Hepatic stellate cell (primary cell): ENCODE data around the gene CNP.
A peak's percentile ranks its signal among the peaks of the same experiment; 100 is the strongest.

Experiments used
- DNase-seq: peaks from one replicate; pipeline ENCODE4 v3.0.0; 2011; ENCODE audit warnings: low spot score

CNP gene

GRCh38 chr17:41942626-41943373 is 23.8 kb upstream of the CNP start:
- DNase-seq, result no peak

DNA sequence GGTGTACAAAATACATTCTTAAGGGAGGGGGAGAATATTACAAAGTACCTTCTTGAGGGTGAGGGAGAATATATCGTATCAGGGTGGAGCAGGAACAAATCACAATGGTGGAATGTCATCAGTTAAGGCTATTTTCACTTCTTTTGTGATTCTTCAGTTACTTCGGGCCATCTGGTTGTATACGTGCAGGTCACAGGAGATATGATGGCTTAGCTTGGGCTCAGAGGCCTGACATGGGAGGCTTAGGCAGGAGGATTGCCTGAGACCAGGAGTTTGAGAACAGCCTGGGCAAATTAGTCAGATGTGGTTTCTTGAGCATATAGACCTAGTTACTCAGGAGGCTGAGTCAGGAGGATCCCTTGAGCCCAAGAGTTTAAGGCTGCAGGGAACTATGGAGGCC is 23.1 kb upstream of the CNP start:
- no peak for DNase-seq

DNA sequence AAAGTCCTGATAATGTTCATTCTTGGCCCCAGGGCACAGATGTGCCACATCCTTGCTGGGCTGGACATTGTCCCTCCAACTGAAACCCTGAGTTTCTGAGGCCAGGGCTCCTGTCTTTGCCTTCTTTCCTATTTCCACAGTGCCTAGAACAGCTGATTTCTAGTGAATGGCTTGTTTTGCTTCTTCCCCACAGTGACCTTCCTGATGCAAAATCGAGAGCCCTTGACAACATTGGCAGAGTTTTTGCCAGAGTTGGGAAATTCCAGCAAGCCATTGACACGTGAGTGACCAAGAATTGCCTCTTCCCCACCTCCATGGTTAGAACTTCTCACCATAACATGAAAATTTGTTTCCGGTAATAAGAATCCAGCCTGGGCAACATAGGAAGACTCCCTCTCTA is 21.7 kb upstream of the CNP start:
- DNase-seq, result no peak

DNA sequence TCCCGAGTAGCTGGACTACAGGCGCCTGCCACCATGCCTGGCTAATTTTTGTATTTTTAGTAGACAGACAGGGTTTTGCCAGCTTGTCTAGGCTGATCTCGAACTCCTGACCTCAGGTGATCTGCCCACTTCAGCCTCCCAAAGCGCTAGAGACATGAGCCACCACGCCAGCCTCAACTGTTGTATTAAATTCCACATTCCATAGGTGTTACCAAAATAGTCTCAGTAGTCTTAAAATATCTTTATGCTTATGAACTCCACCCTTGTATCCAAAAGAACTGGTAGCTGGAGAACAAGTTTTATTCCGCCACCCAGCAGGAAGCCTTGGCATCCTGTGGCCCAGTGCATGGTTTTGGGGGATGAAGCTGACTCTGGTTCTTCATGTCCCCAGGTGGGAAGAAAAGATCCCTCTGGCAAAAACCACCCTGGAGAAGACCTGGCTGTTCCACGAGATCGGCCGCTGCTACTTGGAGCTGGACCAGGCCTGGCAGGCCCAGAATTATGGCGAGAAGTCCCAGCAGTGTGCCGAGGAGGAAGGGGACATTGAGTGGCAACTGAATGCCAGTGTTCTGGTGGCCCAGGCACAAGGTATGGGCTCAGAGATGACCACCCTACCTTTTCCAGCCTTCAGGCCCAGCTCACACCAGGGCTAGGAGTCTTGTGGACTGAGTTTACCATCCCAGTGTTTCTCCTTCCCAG is 17.7 kb upstream of the CNP start:
- DNase-seq, result no peak

GRCh38 chr17:41956522-41956921 is 10.1 kb upstream of the CNP start:
- DNase-seq, result no peak

DNA sequence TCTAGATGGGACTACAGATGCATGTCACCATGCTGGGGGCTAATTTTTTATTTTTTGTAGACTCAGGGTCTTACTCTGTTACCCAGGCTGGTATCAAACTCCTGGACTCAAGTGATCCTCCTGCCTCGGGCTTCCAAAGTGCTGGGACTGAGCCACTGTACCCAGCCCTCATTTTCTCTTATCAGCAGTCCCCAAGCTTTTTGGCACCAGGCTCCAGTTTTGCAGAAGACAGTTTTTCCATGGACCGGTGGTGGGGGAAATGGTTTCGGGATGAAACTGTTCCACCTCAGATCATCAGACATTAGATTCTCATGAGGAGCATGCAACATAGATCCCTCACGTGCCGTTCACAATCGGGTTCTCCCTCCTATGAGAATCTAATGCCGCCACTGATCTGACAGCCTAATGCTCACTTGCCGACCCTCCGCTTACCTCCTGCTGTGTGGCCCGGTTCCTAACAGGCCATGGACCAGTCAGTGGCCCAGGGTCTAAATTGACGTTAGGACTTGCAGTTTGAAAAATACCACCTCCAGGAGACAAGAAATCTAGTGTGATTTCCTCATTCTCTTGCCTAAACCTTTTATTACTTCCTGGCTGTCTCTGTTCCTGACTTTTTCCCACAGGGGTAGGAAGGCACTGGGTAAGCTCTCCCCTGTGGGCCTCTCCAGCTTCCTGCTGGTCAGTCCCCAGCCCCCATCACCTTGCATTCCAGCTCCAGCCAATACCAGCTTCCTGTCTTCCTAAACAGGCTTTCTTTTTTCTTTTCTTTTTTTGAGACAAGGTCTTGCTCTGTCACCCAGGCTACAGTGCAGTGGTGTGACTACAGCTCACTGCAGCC is 9.3 kb upstream of the CNP start:
- no peak for DNase-seq

DNA sequence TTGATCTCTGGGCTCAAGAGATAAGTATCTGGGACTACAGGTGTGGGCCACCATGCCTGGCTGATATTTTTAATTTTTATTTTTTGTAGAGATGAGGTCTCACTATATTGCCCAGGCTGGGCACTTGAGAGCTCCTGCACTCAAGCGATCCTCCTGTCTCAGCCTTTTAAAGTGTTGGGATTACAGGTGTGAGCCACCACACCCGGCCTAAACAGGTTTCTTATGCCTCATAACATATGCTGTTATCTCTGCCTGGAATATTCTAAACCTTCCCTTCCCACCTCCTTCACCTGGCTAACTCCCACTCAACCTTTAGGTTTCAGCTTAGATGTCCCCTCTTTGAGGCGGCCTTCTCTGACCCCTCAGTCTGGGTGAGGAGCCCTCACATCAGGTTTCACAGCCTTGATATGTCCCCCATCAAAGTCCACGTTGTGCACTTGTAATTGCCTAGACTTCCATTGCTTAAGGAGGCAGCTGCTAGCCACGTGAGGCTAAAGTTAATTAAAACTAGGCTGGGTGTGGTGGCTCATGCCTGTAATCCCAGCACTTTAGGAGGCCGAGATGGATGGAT is 8.6 kb upstream of the CNP start:
- no peak for DNase-seq

DNA sequence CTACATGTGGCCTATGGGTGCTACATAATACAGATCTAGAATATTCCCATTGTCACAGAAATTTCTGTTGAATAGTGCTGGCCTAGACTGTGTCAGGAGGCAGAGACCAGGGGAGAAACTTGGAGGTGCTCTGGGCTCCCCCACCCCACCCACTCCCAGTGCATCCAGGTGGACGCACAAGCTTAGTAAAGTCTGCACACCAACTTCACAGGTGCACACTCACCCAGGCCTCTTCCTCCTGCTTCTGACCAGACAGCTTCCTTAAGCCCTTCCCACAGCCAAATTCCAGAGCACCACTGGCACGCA is 7.6 kb upstream of the CNP start:
- DNase-seq, result no peak

GRCh38 chr17:41959336-41960095 is 7.1 kb upstream of the CNP start:
- DNase-seq, result peak; percentile 68

GRCh38 chr17:41962111-41962510 is 4.5 kb upstream of the CNP start:
- DNase-seq, result no peak

DNA sequence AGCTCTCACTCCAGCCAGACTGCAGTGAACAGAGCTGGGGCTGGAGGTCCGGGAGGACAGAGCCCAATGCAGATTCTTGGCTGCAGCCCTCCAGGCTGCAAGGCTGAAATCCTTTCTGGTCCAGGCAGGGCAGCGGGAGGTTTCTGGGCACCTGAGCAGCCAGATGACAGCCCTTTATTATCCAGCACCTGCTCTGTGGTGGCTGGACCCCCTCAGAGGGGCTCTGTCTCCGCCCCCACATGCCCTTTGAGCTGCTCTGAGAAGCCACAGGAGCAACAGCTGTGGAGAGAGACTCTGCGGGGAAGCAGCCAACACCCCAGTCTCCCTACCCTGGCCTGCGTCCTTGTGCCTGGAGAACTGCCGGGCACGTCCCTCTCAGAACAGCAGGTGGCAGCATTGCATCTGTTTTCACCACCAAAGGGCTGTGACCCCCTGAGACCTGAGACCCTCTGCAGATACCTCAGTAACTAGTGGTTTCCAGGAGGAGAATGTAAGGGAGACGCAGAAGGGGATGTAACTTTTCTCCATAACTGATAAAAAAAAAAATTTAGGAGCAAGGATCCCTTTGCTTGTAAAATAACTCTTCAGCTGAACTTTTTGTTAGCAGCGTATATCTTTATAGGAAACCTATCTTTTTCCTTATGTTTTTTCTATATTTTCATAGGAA is 3.7 kb upstream of the CNP start:
- DNase-seq, result peak; percentile 81

GRCh38 chr17:41965694-41966462 is 717 bp upstream of the CNP start:
- peak; percentile 57 for DNase-seq

- DNase-seq, result no peak
These were observed 736 bp downstream of the CNP start for GRCh38 chr17:41967141-41967920.

DNA sequence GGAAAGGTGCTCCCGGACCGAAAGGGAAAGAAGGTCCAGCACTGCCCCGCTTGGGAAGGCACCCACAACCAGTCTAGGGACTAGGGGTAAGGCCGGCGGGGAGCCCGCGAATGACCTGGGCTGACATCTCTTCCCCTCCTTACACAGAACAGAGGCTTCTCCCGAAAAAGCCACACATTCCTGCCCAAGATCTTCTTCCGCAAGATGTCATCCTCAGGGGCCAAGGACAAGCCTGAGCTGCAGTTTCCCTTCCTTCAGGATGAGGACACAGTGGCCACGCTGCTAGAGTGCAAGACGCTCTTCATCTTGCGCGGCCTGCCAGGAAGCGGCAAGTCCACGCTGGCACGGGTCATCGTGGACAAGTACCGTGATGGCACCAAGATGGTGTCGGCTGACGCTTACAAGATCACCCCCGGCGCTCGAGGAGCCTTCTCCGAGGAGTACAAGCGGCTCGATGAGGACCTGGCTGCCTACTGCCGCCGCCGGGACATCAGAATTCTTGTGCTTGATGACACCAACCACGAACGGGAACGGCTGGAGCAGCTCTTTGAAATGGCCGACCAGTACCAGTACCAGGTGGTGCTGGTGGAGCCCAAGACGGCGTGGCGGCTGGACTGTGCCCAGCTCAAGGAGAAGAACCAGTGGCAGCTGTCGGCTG is 1.5 kb downstream of the CNP start:
- DNase-seq, result no peak

DNA sequence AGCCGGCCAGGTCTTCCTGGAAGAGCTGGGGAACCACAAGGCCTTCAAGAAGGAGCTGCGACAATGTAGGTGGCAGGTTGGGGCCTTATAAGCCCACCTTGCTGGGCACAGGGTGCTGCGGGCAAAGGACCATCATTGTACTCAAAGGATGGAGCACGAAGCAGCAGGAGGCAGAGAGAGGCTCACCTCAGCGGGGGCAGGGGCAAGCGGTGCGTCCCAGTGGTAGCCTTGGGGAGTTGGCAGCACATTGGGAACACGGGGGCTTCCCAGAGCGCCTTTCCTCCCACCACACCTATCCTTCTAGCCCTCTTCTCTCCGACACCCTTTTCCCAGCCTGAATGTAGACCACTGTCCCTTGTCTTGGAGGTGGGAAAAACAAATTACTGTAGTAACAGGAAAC is 2.1 kb downstream of the CNP start:
- DNase-seq, result no peak

- DNase-seq, result no peak
These were observed 4.3 kb downstream of the CNP start for GRCh38 chr17:41970901-41971331.

DNA sequence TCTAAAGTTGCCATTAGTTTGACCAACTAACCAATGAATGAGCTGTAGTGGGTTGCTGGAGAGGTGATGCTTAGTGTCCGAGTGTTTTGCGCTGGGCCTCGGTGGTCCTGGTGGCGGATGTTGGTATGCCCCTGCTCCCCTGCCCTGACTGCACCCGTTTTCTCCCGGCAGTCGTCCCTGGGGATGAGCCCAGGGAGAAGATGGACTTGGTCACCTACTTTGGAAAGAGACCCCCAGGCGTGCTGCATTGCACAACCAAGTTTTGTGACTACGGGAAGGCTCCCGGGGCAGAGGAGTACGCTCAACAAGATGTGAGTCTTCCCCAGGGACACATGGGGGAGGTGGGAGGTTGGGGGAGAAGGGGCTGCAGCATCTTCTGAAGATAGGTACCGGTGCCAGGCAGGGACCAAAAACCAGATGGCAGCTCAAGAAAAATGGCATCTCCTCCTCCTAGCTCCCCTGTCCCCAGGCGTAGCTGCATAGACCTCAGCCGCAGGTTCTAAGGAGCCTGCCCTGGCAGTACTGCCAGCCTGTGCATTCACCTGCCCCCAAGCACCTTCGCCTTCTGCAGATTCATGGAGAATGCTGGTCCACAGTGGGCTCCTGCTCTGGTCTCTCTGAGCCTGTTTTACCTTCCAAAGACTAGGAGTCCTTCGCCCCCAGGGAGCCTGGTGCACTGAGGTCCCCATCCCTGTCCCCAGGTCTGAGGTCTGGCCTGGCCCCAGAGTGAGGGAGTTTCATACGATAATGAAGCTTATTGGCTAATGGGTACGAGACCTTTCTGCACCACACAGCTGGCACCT is 5.3 kb downstream of the CNP start:
- DNase-seq, result no peak
